ENCODE measurements around the gene PSMC3IP.
A peak's percentile ranks its signal among the peaks of the same experiment; 100 is the strongest.
"Not testable (repeated sequence)": the region's sequence is repeated elsewhere in the genome, so short reads cannot be mapped to it uniquely, and the experiment has no call there.

Gene PSMC3IP

GRCh38 chr17:42555122-42555622 is 22.4 kb downstream of the PSMC3IP start:
- peaks cover 8% of the 10 kb centered on the region for H3K4me1 ChIP-seq (ENCODE audit: insufficient read depth, insufficient read length)
- peaks cover 11% of the 10 kb centered on the region for H3K36me3 ChIP-seq (ENCODE audit: insufficient read depth, insufficient read length, low read length)
- no peaks in the 10 kb centered on the region for H3K9me3 ChIP-seq (ENCODE audit: insufficient read depth, low read length)
- H3K27me3 ChIP-seq (ENCODE audit: insufficient read depth, insufficient read length): no peaks in the 10 kb centered on the region
- peak overlapping the region; percentile 81 for H3K4me3 ChIP-seq (ENCODE audit: insufficient read length, low read depth)
- H3K9ac ChIP-seq (ENCODE audit: insufficient read length, low read depth): peak overlapping the region; percentile 86
- no peak for TF ChIP-seq YY1 (IDR thresholded peaks at IDR 0.05; ENCODE audit: insufficient read depth, insufficient read length)
- no peak for TF ChIP-seq ZNF274 (IDR thresholded peaks at IDR 0.05; ENCODE audit: low read depth, low read length)
- no peak for DNase-seq (ENCODE audit: low read depth, low spot score)

- Histone ChIP-seq H3K27me3 (ENCODE audit: insufficient read depth, insufficient read length) (no peaks in the 10 kb centered on the region), H3K4me3 (ENCODE audit: insufficient read length, low read depth) (peak overlapping the region; percentile 81), H3K9me3 (ENCODE audit: insufficient read depth, low read length) (no peaks in the 10 kb centered on the region), H3K4me1 (ENCODE audit: insufficient read depth, insufficient read length) (peaks cover 9% of the 10 kb centered on the region), H3K9ac (ENCODE audit: insufficient read length, low read depth) (peak overlapping the region; percentile 86), H3K36me3 (ENCODE audit: insufficient read depth, insufficient read length, low read length) (peaks cover 11% of the 10 kb centered on the region)
- TF ChIP-seq ZNF274 (IDR thresholded peaks at IDR 0.05; ENCODE audit: low read depth, low read length) (no peak), SUZ12 (IDR thresholded peaks at IDR 0.05; ENCODE audit: extremely low read depth, insufficient read depth, insufficient read length) (no peak), YY1 (IDR thresholded peaks at IDR 0.05; ENCODE audit: insufficient read depth, insufficient read length) (no peak)
- DNase-seq (ENCODE audit: low read depth, low spot score): no peak
Measured at GRCh38 chr17:42554250-42555121, 23.0 kb downstream of the PSMC3IP start.

GRCh38 chr17:42553866-42554249 is 23.7 kb downstream of the PSMC3IP start:
- no peaks in the 10 kb centered on the region for H3K27me3 ChIP-seq (ENCODE audit: insufficient read depth, insufficient read length)
- H3K4me1 ChIP-seq (ENCODE audit: insufficient read depth, insufficient read length): peaks cover 9% of the 10 kb centered on the region
- TF ChIP-seq YY1 (IDR thresholded peaks at IDR 0.05; ENCODE audit: insufficient read depth, insufficient read length): no peak
- H3K4me3 ChIP-seq (ENCODE audit: insufficient read length, low read depth): peak overlapping the region; percentile 81
- no peak for DNase-seq (ENCODE audit: low read depth, low spot score)
- H3K9ac ChIP-seq (ENCODE audit: insufficient read length, low read depth): peak overlapping the region; percentile 86
- peaks cover 11% of the 10 kb centered on the region for H3K36me3 ChIP-seq (ENCODE audit: insufficient read depth, insufficient read length, low read length)
- H3K9me3 ChIP-seq (ENCODE audit: insufficient read depth, low read length): no peaks in the 10 kb centered on the region

GRCh38 chr17:42553161-42553818 is 24.2 kb downstream of the PSMC3IP start:
- peaks cover 9% of the 10 kb centered on the region for H3K4me1 ChIP-seq (ENCODE audit: insufficient read depth, insufficient read length)
- TF ChIP-seq ZNF274 (IDR thresholded peaks at IDR 0.05; ENCODE audit: low read depth, low read length) (no peak), YY1 (IDR thresholded peaks at IDR 0.05; ENCODE audit: insufficient read depth, insufficient read length) (no peak), SUZ12 (IDR thresholded peaks at IDR 0.05; ENCODE audit: extremely low read depth, insufficient read depth, insufficient read length) (no peak)
- H3K27me3 ChIP-seq (ENCODE audit: insufficient read depth, insufficient read length): no peaks in the 10 kb centered on the region
- peak overlapping the region; percentile 86 for H3K9ac ChIP-seq (ENCODE audit: insufficient read length, low read depth)
- H3K36me3 ChIP-seq (ENCODE audit: insufficient read depth, insufficient read length, low read length): peaks cover 11% of the 10 kb centered on the region
- no peak for DNase-seq (ENCODE audit: low read depth, low spot score)
- H3K4me3 ChIP-seq (ENCODE audit: insufficient read length, low read depth): no peak overlapping the region
- no peaks in the 10 kb centered on the region for H3K9me3 ChIP-seq (ENCODE audit: insufficient read depth, low read length)

GRCh38 chr17:42552736-42553135 is 24.8 kb downstream of the PSMC3IP start, which contains the start of gene HSD17B1:
Gene HSD17B1 (plus strand): TSS chr17:42552923. CDS start chr17:42552934, 11 bp downstream.
- H3K9me3 ChIP-seq (ENCODE audit: insufficient read depth, low read length); DNase-seq (ENCODE audit: low read depth, low spot score); H3K4me1 ChIP-seq (ENCODE audit: insufficient read depth, insufficient read length); H3K27me3 ChIP-seq (ENCODE audit: insufficient read depth, insufficient read length): not testable (repeated sequence)
- peak within 1 kb of the TSS; percentile 86 for H3K9ac ChIP-seq (ENCODE audit: insufficient read length, low read depth)
- H3K36me3 ChIP-seq (ENCODE audit: insufficient read depth, insufficient read length, low read length): peaks cover 11% of the 10 kb centered on the region
- H3K4me3 ChIP-seq (ENCODE audit: insufficient read length, low read depth): peak within 1 kb of the TSS; percentile 81

- Histone ChIP-seq H3K27me3 (ENCODE audit: insufficient read depth, insufficient read length) (no peaks in the 10 kb centered on the region), H3K36me3 (ENCODE audit: insufficient read depth, insufficient read length, low read length) (peaks cover 20% of the 10 kb centered on the region), H3K4me1 (ENCODE audit: insufficient read depth, insufficient read length) (peaks cover 9% of the 10 kb centered on the region), H3K4me3 (ENCODE audit: insufficient read length, low read depth) (peak overlapping the region; percentile 51), H3K9ac (ENCODE audit: insufficient read length, low read depth) (peak overlapping the region; percentile 81), H3K9me3 (ENCODE audit: insufficient read depth, low read length) (no peaks in the 10 kb centered on the region)
- DNase-seq (ENCODE audit: low read depth, low spot score): no peak
- no peak for TF ChIP-seq YY1 (IDR thresholded peaks at IDR 0.05; ENCODE audit: insufficient read depth, insufficient read length)
Measured at GRCh38 chr17:42548993-42549755, 28.4 kb downstream of the PSMC3IP start.
